ENCODE data around the gene SCYGR6. TPM values are rescaled to one million over a fixed set of nuclear protein-coding genes. Genes with fewer than 3 reads are reported as not detected.
"Not testable (repeated sequence)": the region's sequence is repeated elsewhere in the genome, so short reads cannot be mapped to it uniquely, and the experiment has no call there.

The SCYGR6 gene, protein sequence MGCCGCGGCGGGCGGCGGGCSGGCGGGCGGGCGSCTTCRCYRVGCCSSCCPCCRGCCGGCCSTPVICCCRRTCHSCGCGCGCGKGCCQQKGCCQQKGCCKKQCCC
- not detected for polyA plus RNA-seq (ENCODE audit: insufficient read length in 12 of 12)
- long read RNA-seq, donor 1 = 0 reads
- long read RNA-seq, donor 2 = 0 reads
- long read RNA-seq, donor 3 = 0 reads
- long read RNA-seq, donor 4 = 0 reads
- long read RNA-seq, donor 5 = 0 reads
- long read RNA-seq, donor 6 = 0 reads
- long read RNA-seq, donor 7 = 0 reads
- long read RNA-seq, donor 8 = 0 reads
- long read RNA-seq, donor 9 = 0 reads
- long read RNA-seq, donor 10 = 0 reads
- long read RNA-seq, donor 11 = 0 reads

DNA sequence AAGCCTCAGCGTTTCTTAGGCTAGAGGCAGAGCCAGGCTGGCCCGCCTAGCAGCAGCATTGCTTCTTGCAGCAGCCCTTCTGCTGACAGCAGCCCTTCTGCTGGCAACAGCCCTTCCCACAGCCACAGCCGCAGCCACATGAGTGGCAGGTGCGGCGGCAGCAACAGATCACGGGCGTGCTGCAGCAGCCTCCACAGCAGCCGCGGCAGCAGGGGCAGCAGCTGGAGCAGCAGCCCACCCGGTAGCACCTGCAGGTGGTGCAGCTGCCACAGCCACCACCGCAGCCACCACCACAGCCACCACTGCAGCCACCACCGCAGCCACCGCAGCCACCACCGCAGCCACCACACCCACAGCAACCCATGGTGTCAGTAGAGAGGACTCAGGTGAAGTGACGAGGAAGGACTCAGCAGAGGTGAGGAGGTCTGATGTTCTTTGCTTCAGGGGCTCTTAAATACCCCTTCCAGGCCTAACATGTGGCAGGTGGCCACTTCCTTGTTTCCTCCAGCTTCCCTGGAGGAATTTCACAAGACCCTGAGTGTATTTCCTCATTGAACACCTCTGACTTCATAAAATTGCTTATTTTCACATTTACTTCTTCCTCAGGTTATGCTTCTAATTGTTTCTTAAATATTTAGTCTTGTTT, at the start of gene SCYGR6:
Gene SCYGR6 (minus strand): TSS at position 364 of the 646 bp plus-strand sequence. CDS start 0 bp downstream, at position 364.
- DNase-seq = no peak

DNA sequence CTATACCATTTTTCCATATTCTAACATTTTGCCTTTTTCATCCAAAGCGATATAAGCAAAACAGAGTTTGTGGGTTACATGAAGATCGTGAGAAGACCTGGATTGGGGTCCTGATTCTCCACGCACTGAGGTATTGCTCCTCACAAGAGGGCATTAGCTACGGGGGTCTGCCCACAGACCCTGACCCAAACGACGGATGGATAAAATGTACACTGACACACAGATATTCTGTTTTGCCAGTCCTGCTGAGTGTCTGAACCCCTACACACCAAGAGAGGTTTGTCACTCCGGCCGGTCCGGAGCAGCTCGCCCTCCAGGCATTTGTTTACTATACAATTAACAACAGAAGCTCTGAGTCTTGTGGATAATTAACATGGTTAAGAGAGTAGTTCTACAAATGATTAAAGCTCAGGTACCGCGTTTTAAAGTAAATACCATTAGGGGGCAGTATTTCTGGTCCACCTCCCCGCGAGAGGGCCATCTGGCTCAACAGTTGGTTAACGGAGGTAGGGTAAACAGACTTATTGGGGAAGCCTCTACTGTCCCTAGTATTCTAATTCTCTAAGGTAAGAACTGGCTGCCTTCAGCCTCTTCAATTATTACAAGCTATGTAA, 49.6 kb upstream of the SCYGR6 start:
- no peak for DNase-seq

DNA sequence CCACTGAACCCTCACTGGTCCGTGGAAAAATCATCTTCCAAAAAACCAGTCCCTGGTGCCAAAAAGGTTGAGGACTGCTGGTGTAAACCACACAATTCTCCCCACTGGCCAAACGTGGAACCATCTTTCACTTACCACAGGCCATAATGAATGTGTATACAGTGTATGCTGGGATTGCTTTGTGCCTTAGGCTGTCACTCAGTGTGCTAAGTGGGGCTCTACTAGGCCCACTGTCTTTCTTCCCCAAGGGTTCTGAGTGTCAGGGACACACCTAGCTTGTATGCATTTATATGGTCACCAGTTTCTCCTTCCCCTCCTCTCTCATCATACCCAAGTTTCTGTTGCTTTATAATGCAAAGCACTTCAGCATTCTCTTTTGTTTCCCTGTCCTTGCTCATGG, 48.4 kb upstream of the SCYGR6 start:
- DNase-seq = no peak

DNA sequence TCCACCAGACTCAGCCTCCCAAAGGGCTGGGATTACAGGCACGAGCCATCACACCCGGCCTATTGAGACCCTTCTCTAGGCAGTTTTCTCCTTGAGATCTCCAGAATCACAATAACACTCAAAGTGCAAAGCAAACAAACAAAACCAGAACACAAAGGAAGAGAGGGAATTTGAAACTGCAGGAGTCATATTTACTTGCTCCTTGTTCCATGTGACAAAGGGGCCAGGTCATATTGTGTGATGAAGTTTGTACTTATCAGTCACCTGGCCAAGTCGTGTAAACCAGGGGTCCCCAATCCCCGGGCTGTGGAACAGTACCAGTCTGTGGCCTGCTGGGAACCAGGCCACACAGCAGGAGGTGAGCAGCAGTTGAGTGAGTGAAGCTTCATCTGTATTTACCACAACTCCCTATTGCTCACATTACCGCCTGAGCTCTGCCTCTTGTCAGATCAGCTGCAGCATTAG, 47.7 kb upstream of the SCYGR6 start:
- no peak for DNase-seq

- no peak for DNase-seq
Observed at GRCh38 chr2:227767830-227768229, 43.3 kb upstream of the SCYGR6 start.

DNA sequence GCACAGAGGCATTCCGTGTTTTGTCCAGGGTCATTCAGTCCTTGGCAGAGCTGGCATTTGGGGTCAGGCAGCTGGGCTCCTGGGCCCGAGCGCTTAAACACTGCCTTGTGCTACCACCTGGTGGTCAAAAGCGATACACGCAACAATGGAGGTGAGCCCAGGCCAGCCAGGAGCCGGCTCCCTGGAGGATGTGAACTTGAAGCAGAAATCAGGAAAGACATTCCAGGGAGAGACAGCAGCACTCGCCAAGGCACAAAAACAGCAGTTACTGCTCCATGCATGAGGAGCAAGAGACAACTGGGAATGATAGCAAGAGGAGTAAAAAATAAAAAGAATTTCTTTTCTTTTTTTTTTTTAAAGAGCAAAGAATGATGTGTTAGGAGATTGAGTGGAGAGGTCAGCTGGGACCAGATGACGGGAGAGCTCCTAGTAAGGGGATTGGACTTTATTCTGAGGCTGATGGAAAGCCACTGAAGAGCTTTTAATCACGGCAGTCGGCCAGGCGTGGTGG, 41.9 kb upstream of the SCYGR6 start:
- DNase-seq = peak; percentile 82

- peak; percentile 38 for DNase-seq
Observed at GRCh38 chr2:227765788-227766372, 41.3 kb upstream of the SCYGR6 start.

- peak; percentile 41 for DNase-seq
Observed at GRCh38 chr2:227761740-227762476, 37.4 kb upstream of the SCYGR6 start.

DNA sequence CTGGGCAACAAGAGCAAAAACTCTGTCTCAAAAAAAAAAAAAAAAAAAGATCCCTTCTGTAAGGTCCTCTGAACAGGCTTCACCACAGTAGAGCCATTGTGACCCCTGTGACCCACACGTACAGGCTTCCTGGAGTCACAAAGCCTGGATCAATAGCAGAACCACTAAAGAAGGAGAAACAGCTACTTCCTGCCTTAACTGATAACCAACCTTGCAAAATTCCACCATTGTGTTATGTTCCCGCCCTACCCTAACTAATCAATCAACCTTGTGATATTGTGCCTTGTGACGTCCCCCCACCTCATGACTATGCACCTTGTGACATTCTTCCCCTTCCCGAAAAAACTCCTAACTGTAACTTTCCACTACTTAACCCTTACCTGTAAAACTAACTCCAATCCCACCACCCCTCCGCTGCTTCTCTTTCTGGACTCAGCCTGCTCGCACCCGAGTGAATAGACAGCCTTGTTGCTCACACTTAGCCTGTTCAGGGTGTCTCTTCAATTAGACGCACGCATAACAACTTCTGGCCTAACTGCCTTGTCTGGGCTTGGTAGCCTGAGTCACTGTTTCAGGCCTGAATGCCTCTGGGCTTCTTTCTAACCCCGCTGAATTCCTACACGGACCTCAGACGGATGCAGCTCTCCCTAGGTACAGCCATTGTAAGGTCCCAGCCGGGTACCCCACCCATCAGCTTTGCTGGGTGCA, 35.0 kb upstream of the SCYGR6 start:
- no peak for DNase-seq

GRCh38 chr2:227756261-227756660, 31.7 kb upstream of the SCYGR6 start:
- DNase-seq = not testable (repeated sequence)

- no peak for DNase-seq
Observed at GRCh38 chr2:227748079-227748478, 23.5 kb upstream of the SCYGR6 start.

DNA sequence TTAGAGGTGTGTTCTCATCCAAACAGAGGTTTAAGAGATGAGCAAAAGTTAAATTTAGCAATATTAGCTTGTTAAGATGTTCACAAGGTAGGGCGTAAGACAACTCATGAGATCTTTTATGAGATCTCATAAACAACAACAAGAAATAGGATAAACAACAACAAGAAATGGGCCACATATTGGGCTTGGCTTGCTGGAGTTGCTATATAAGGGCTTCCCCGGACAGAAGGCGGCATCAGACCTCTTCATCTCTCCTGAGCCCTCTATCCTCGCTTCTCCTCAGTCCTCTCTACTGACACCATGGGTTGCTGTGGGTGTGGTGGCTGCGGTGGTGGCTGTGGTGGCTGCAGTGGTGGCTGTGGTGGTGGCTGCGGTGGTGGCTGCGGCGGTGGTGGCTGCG, 21.0 kb upstream of the SCYGR6 start, which contains the start of gene SCYGR8:
Gene SCYGR8 (plus strand): TSS at position 301 of the 400 bp plus-strand sequence. CDS start 0 bp downstream, at position 301.
- DNase-seq = no peak

- not testable (repeated sequence) for DNase-seq
Observed at GRCh38 chr2:227740705-227741104, 16.1 kb upstream of the SCYGR6 start.

GRCh38 chr2:227739351-227739750, 14.8 kb upstream of the SCYGR6 start:
- DNase-seq = no peak

GRCh38 chr2:227728035-227728434, 3.5 kb upstream of the SCYGR6 start, which contains the start of gene SCYGR7:
Gene SCYGR7, plus strand, starts transcription at chr2:227728335. Its CDS starts 0 bp downstream, at chr2:227728335.
- no peak for DNase-seq

DNA sequence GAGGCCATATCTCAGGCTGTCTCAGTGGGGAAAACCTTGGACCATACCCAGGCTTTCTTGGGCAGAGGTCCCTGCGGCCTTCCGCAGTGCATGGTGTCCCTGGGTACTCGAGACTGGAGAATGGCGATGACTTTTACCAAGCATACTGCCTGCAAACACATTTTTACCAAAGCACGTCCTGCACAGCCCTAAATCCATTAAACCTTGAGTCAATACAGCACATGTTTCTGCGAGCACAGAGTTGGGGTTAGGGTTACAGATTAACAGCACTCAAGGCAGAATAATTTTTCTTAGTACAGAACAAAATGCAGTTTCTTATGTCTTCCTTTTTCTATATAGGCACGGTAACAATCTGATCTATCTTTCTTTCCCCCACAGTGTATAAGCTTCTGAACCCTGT, 1.7 kb downstream of the SCYGR6 start:
- DNase-seq = not testable (repeated sequence)

DNA sequence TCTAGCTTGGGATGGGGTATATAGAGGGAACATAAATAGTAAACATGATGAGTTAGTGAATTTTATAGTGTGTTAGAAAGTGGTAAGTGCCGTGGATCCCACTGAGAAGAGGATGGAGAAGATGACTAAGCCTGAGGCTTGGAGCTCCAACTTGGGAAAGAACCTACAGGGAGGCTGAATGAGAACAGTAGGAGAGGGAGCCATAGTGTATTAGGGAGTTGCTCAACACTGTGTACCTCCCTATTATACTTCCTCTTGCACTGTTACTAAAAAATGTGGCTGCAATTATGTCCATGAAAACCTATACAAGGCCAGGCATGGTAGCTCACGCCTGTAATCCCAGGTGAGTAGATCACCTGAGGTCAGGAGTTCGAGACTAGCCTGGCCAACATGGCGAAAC, 3.9 kb downstream of the SCYGR6 start:
- no peak for DNase-seq

DNA sequence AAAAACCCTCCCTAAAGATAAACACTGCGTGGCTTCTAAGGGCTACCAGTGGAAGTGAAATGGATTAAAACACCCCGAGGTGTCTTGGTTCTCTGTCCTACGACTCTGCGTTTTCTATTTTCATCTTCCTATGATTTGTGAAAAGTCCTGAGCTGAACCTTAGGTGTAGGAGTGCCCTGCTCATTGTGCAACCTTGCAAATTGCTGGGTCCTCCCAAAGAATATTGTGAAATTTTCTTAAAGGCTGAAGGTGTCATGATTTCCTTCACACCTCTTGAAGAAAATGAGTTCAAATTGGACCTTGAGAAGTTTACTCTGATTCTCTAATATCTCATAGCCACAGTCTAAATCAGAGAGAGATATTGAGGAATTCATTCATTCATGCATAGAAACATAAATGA, 4.9 kb downstream of the SCYGR6 start:
- DNase-seq = no peak

DNA sequence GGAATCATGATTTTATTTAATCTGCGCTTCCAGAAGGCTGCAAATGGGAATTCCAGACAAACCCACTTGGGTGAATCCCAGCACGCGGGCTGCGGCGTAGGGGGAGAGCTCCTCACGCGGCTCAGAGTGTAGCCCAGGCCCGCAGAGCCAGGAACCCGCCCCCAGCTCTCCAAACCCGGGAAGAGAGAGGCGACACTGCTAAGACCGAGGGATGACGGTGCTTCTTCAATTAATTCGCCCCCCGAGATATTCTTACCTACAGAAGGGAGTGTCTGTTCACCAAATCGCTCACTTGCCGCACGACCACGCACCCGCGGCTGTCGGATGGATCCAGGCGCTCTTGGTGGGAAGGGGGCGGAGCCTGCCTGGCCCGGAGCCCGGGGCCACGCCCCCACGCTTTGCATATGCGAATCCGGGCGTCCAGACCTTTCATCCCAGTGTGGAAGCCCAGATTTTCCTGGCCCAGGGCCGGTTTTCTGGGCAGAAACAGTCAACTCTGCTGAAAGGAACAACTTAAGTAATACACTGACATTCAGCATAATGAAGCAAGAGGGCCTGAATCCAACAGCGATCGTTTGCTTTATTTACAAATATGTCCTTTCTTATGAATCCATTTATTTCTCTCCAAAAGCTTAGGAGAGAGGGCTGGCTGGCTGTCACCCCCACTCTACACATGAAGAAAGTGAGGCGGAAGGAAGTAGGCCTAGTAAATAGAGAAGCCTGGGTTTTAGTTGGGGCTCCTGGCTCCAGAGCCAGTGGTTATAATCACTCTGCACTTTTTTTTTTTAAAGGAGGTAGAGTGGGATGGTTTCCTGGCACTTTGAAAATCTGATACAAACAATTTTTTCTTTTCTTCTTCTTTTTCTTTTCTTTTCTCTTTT, 6.6 kb downstream of the SCYGR6 start, which contains the start of gene SLC19A3:
Gene SLC19A3 (minus strand): TSS at position 342 of the 881 bp plus-strand sequence. CDS start 15,710 bp downstream, outside the sequence.
- peak; percentile 95 for DNase-seq

Data from muscle of arm (tissue), 14 donors.